LNCaP clone FGC (cell line): Measurements from ENCODE around the gene GLRA3.

Experiments used
- DNase-seq: peaks from one replicate; pipeline ENCODE4 v3.0.0-alpha.2; 2011; ENCODE audit warnings: low read depth
- H3K4me3 ChIP-seq: 2 replicates; pipeline ENCODE4 v1.5.1; 2011; ENCODE audit warnings: mild to moderate bottlenecking, low read depth, low read length, control low read depth
- TF ChIP-seq, protein P1 (sequence below): IDR thresholded peaks from 2 replicates; pipeline ENCODE4 v1.5.1; 2012; ENCODE audit warnings: mild to moderate bottlenecking; ENCODE audit not compliant: control insufficient read depth, insufficient read depth; ENCODE audit errors: extremely low read depth

GLRA3 gene

DNA sequence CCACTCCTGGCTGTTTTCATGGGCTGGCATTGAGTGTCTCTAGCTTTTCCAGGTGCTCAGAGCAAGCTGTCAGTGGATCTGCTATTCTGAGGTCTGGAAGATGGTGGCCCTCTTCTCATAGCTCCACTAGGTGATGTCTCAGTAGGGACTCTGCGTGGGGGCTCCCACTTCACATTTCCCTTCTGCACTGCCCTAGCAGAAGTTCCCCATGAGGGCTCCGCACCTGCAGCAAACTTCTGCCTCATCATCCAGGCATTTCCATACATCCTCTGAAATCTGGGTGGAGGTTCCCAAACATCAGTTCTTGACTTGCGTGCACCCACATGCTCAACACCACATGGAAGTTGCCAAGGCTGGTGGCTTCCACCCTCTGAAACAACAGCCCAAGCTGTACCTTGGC is 13.8 kb downstream of the GLRA3 start:
- TF ChIP-seq, protein P1, sequence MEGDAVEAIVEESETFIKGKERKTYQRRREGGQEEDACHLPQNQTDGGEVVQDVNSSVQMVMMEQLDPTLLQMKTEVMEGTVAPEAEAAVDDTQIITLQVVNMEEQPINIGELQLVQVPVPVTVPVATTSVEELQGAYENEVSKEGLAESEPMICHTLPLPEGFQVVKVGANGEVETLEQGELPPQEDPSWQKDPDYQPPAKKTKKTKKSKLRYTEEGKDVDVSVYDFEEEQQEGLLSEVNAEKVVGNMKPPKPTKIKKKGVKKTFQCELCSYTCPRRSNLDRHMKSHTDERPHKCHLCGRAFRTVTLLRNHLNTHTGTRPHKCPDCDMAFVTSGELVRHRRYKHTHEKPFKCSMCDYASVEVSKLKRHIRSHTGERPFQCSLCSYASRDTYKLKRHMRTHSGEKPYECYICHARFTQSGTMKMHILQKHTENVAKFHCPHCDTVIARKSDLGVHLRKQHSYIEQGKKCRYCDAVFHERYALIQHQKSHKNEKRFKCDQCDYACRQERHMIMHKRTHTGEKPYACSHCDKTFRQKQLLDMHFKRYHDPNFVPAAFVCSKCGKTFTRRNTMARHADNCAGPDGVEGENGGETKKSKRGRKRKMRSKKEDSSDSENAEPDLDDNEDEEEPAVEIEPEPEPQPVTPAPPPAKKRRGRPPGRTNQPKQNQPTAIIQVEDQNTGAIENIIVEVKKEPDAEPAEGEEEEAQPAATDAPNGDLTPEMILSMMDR = no peak
- DNase-seq = no peak
- H3K4me3 ChIP-seq = no peak overlapping the region

DNA sequence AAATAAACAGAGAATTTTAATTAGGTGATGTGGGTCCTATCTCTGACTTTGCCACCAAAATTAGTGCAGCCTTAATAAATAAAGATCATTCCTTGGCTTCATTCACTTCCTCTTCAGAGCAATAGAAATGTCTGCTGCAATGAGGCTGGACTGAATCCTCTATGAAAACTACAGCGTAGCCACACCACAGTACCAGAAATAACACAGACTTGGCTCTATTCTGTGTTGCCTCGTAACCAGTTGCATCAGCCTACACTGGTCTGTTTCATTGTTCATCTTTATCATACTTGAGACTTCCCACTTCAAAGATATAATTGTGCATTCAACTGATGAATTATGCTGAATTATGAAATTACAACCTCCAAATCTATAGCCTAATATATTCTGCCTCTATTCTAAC is 15.8 kb downstream of the GLRA3 start:
- TF ChIP-seq, protein P1 = no peak
- no peak overlapping the region for H3K4me3 ChIP-seq
- DNase-seq = no peak

DNA sequence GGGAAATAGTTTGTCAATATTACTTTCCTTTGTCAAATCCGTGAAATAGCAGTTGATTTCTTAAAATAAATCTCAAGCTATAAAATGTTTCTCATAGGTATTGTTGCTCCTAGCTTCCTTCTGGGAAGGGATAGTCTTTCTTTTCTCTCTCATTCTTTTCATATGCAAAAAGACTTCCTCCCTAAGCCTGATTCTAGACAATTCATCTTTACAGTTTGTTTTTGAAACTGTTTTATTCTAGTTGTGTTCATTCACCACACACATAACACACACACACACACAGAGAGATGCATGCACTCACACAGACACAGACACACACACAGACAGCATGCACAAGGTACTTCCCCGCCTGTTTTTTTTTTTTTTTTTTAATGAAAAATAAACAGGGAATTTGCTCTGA is 18.2 kb downstream of the GLRA3 start:
- H3K4me3 ChIP-seq = no peak overlapping the region
- TF ChIP-seq, protein P1 = no peak
- DNase-seq = no peak

DNA sequence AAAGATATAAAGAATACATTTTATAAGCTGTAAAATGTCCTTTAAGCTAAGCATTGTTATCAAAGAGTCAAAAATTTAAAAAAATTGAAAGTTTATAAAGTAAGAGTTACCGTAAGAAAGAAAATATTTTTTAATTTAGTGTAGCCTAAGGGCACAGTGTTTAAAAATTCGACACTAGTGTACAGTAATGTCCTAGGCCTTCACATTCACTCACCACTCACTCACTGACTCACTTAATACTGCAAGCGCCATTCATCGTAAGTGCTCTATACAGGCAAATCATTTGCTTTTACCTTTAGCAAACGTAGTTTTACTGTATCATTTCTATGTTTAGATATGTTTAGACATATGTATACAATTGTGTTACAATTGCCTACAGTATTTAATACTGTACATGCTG is 20.2 kb downstream of the GLRA3 start:
- no peak overlapping the region for H3K4me3 ChIP-seq
- TF ChIP-seq, protein P1 = no peak
- no peak for DNase-seq

DNA sequence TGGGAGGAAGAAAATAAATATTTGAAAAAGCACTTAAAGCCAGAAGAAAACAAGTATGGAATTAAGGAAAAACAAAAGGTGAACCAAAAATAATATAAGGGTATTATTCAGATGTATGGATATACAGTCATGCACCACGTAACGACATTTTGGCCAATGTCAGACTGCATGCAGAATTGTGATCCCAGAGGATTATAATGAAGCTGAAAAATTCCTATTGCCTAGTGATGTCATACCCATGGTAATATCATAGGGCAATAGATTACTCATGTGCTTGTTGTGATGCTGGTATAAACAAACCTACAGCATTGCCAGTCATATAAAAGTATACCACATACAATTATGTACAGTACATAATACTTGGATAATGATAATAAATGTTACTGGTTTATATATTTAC is 20.9 kb downstream of the GLRA3 start:
- TF ChIP-seq, protein P1 = no peak
- no peak for DNase-seq
- no peak overlapping the region for H3K4me3 ChIP-seq

DNA sequence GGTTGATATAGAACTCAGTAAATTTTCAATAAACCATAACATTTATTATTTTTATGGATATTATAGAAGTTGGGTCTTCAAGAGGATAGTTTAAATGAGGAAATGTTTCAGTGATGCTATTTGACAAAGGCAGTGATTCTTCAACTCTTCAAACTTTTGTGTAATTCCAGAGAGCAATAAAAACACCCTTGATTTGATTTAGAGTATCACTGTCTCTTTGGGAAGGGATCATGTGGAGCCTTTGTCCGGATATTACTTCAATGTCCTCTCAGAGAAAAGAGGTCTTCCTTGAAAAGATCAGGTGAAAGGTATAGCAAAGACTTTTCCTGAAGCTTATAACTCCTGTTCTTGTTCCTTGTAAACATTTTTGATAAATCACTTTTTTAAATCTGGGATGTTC is 23.3 kb downstream of the GLRA3 start:
- no peak for DNase-seq
- no peak overlapping the region for H3K4me3 ChIP-seq
- TF ChIP-seq, protein P1 = no peak

DNA sequence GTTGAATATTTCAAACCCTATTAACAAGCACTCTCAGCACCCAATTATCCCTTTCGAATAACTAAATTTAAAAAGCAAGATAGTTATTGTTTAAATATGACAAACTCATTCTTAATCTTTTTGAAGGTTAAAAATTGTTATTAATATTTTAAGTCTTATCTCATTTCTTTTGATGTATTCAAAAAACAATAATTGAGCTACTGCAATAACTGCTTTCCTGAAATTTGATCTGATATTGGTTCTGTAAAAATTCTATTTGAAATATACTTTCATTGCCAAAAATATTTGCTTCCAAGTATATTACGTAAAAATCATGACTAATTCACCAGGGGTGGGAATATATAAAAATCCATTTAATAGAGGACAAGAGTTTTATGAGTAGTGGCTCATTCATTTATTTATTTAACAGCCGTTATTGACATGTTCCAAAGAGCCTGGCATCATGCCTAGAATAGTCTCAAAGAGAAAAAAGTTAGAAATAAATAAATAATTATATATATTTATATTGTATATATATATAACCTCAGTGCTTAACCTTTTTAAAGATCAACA is 34.4 kb downstream of the GLRA3 start:
- no peak overlapping the region for H3K4me3 ChIP-seq
- TF ChIP-seq, protein P1 = no peak
- peak; percentile 90 for DNase-seq
